Measurements from ENCODE around the gene CALML3. TPM values are rescaled to one million over a fixed set of nuclear protein-coding genes. Genes with fewer than 3 reads are reported as not detected.

Gene CALML3
- total and polyA plus RNA-seq, 7 experiments from 2014 or later: not detected

DNA sequence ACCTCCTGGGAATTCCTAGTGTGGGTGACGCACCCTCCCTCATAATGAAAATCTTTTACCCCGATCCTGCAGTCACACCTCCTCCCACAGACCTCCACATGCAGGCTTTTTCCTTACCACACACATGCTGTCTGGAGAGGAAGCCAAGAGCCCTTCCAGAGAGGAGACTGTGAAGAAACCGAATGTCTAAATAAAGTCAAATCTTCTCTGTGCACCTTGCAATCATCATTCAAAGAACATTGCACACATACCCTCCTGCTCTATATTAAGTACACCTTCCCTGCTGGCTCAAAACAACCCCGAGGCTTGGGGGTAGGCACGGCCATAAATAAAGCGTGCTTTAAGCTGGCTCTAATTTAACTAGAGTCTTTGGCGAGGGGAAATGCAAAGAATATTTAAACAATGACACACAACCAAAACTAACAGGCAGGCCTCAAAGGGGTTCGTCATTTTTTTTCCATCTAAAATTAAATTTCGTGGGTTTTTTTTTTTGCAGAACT, 34.9 kb downstream of the CALML3 start:
- Histone ChIP-seq H3K27me3 (ENCODE audit: control insufficient read depth in 2 of 2, insufficient read depth in 2 of 2, low read length in 2 of 2) (no peaks in the 10 kb centered on the region), H3K27ac (ENCODE audit: low read depth, low read length) (no peak overlapping the region), H3K9me3 (ENCODE audit: control insufficient read depth in 2 of 3, low read length in 3 of 3) (no peaks in the 10 kb centered on the region), H3K4me1 (ENCODE audit: control insufficient read depth in 2 of 2, insufficient read depth in 2 of 2, low read length in 2 of 2) (peaks cover 2 to 16% of the 10 kb centered on the region in 2 donors), H3K4me3 (ENCODE audit: low read length) (no peak overlapping the region), H3K36me3 (ENCODE audit: control insufficient read depth in 2 of 3, insufficient read depth in 3 of 3, low read length in 3 of 3) (no peaks in the 10 kb centered on the region)
- H3K4me3 Mint-ChIP-seq: no peak overlapping the region
- intact Hi-C loops (cut with micrococcal nuclease): no loop called here
- DNase-seq (no peak), ATAC-seq (no peak)
- H3K36me3 Mint-ChIP-seq: peaks cover 0 to 1% (median 0%) of the 10 kb centered on the region in 5 donors
- peaks cover 12 to 40% (median 26%) of the 10 kb centered on the region in 7 donors for H3K4me1 Mint-ChIP-seq
- H3K27me3 Mint-ChIP-seq: peaks cover 0 to 7% (median 0%) of the 10 kb centered on the region in 5 donors
- ChIA-PET POLR2A (interaction anchor here (0.7 to 1.1 kb wide), 2 partner anchors 11 to 28 kb away, joined by 3 to 4 read pairs; no protein-coding TSS in a partner anchor), CTCF (no interaction called here)
- H3K27ac Mint-ChIP-seq: peak overlapping the region in 6 of 9 donors; percentile 0 to 38 (median 18)
- peaks cover 0 to 1% (median 0%) of the 10 kb centered on the region in 11 donors for H3K9me3 Mint-ChIP-seq

DNA sequence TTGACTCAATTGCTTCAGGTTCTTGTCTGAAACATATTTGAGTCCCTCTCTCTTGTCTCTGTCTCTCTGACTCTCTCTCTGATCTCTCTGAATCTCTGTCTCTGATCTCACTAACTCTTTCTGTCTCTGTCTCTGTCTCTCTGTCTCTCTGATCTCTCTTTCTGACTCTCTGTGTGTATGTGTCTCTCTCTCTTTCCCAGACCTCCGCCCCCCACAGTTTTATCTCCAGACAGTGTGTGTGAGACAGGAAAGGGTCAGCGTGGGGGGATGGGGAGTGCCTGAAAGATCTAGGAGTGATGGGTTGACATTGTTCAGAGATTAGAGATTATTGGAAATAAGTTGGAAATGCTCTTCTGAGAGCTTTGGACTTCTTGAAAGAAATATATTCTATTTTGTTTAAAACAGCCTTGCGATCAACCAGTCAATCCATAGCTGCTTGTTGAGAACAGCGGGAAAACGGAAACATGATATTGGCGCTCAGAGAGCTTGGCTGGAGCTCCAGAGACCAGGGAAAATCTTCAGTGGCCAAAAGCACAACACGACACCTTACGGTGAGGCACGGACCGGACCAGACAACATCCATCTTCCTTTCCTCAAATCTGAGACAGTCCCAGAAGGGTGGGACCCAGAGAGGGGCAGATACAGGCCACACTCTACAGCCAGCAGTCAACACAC, 35.5 kb downstream of the CALML3 start:
- no peaks in the 10 kb centered on the region for H3K27me3 ChIP-seq (ENCODE audit: control insufficient read depth in 2 of 2, insufficient read depth in 2 of 2, low read length in 2 of 2)
- no peak overlapping the region for H3K4me3 Mint-ChIP-seq
- H3K4me1 ChIP-seq (ENCODE audit: control insufficient read depth in 2 of 2, insufficient read depth in 2 of 2, low read length in 2 of 2): peaks cover 3 to 22% of the 10 kb centered on the region in 2 donors
- H3K27ac Mint-ChIP-seq: peak overlapping the region in 5 of 9 donors; percentile 0 to 29 (median 8)
- peaks cover 17 to 44% (median 29%) of the 10 kb centered on the region in 7 donors for H3K4me1 Mint-ChIP-seq
- H3K9me3 ChIP-seq (ENCODE audit: control insufficient read depth in 2 of 3, low read length in 3 of 3): no peaks in the 10 kb centered on the region
- H3K36me3 Mint-ChIP-seq: peaks cover 0 to 3% (median 0%) of the 10 kb centered on the region in 5 donors
- peaks cover 0 to 6% (median 2%) of the 10 kb centered on the region in 11 donors for H3K9me3 Mint-ChIP-seq
- DNase-seq (no peak), ATAC-seq (no peak)
- CTCF ChIA-PET: no interaction called here
- intact Hi-C loops (cut with micrococcal nuclease): no loop called here
- H3K36me3 ChIP-seq (ENCODE audit: control insufficient read depth in 2 of 3, insufficient read depth in 3 of 3, low read length in 3 of 3): no peaks in the 10 kb centered on the region
- no peak overlapping the region for H3K27ac ChIP-seq (ENCODE audit: low read depth, low read length)
- POLR2A ChIA-PET: interaction anchor here (1.1 kb wide), 1 partner anchor 12 kb away, joined by 4 read pairs; no protein-coding TSS in a partner anchor
- no peak overlapping the region for H3K4me3 ChIP-seq (ENCODE audit: low read length)
- peaks cover 0 to 6% (median 0%) of the 10 kb centered on the region in 5 donors for H3K27me3 Mint-ChIP-seq

DNA sequence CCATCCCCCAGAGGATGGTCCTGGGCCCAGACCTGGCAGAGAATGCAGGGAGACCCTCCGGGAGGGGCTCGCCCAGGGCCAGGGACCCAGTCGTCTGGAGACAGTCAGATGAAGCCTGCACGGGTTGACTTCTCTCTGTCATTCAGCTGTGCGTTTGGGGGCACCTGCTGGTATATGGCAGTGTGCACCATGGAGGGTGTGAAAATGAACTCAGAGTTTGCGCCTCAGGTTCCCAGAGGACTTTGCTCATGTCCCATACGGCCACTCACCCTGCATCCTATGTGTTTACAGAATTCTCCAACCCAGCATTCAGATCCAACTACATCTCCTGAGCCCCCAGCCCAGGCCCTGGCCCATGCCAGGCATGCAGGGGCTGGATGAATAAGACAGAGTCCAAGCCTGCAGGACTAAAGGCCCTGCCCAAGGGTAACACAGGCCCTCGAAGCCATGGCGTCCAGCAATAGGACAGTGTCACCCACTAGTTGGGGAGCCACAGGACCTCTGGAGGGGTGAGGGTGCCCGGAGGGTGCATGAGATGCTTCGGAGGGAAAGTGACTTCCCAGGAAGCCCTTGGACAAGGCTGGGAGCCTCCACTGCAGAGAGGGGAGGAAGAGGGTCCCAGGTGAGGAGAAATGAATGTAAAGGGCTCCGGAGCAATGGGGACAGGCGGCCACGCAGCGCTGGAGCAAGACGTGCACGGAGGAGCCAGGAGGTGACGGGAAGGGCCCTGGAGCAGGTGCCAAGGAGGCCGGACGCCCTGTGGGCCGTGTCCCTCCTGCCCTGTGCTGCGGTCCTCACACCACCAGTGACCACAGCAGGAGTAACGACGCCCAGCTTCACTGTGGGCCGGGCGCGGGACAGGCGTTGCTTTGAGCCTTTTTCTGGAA, 36.3 kb downstream of the CALML3 start:
- peaks cover 0 to 6% (median 2%) of the 10 kb centered on the region in 11 donors for H3K9me3 Mint-ChIP-seq
- Histone ChIP-seq H3K36me3 (ENCODE audit: control insufficient read depth in 2 of 3, insufficient read depth in 3 of 3, low read length in 3 of 3) (no peaks in the 10 kb centered on the region), H3K27ac (ENCODE audit: low read depth, low read length) (no peak overlapping the region), H3K27me3 (ENCODE audit: control insufficient read depth in 2 of 2, insufficient read depth in 2 of 2, low read length in 2 of 2) (no peaks in the 10 kb centered on the region), H3K4me3 (ENCODE audit: low read length) (no peak overlapping the region), H3K4me1 (ENCODE audit: control insufficient read depth in 2 of 2, insufficient read depth in 2 of 2, low read length in 2 of 2) (peaks cover 3 to 30% of the 10 kb centered on the region in 2 donors), H3K9me3 (ENCODE audit: control insufficient read depth in 2 of 3, low read length in 3 of 3) (no peaks in the 10 kb centered on the region)
- no peak for ATAC-seq
- peaks cover 20 to 48% (median 35%) of the 10 kb centered on the region in 7 donors for H3K4me1 Mint-ChIP-seq
- CTCF ChIA-PET: no interaction called here
- peaks cover 0 to 3% (median 0%) of the 10 kb centered on the region in 5 donors for H3K36me3 Mint-ChIP-seq
- peak overlapping the region in 1 of 10 donors; percentile 20 for H3K4me3 Mint-ChIP-seq
- intact Hi-C loops (cut with micrococcal nuclease): no loop called here
- POLR2A ChIA-PET: interaction anchor here (1.1 to 4.1 kb wide), 2 partner anchors 12 to 13 kb away, joined by 4 to 35 read pairs; no protein-coding TSS in a partner anchor
- DNase-seq: no peak
- peak overlapping the region in 3 of 9 donors; percentile 24 to 69 (median 29) for H3K27ac Mint-ChIP-seq
- H3K27me3 Mint-ChIP-seq: peaks cover 0 to 6% (median 0%) of the 10 kb centered on the region in 5 donors

DNA sequence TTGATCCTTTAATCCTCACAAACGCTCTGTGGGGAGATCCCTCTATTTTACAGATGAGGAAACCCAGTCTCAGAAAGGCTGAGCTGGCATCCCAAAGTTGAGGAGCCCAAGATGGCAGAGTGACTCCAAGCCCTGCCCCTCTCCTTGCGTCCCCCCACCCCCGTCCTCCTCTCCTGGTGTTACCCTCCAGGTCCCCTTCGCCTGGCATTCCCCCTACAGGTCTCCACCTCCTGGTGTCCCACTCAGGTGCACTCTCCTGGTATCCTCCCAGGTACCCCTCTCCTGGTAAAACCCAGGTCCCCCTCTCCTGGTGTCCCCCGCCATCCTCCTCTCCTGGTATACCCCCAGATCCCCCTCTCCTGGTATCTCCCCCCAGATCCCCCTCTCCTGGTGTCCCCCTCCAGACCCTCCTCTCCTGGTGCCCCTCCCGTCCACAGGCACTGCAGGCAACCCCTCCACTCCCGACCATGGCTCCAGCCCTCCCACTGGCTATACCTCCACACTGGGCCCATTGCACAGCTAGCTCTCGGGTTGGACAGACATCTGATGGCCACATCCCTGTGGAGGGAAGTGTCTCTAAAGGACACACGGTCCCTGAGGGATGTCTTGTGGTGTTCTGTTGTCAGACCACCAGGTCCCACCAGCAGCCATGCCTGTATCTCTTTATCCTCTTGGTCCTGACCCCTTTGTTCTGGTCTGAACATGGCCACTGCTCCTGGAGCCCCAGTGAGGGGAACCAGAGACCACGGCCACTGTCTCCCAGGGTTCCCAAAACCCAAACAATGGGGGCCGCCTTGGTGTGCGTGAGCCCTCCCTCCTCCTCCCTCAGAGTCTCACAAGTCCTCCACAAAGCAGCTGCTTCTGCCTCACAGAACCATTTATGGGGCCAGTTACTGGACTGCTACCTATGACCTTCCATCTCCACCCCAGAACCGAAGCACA, 37.2 kb downstream of the CALML3 start:
- DNase-seq (no peak), ATAC-seq (no peak)
- H3K9me3 ChIP-seq (ENCODE audit: control insufficient read depth in 2 of 3, low read length in 3 of 3): no peaks in the 10 kb centered on the region
- intact Hi-C loops (cut with micrococcal nuclease): no loop called here
- Mint-ChIP-seq H3K27me3 (peaks cover 0 to 3% (median 0%) of the 10 kb centered on the region in 5 donors), H3K36me3 (peaks cover 0 to 4% (median 0%) of the 10 kb centered on the region in 5 donors), H3K4me3 (peak overlapping the region in 4 of 10 donors; percentile 5 to 51 (median 26)), H3K4me1 (peaks cover 20 to 56% (median 43%) of the 10 kb centered on the region in 7 donors), H3K9me3 (peaks cover 0 to 6% (median 2%) of the 10 kb centered on the region in 11 donors), H3K27ac (peak overlapping the region in 8 of 9 donors; percentile 7 to 100 (median 94))
- CTCF ChIA-PET: no interaction called here
- no peak overlapping the region for H3K4me3 ChIP-seq (ENCODE audit: low read length)
- H3K4me1 ChIP-seq (ENCODE audit: control insufficient read depth in 2 of 2, insufficient read depth in 2 of 2, low read length in 2 of 2): peaks cover 3 to 31% of the 10 kb centered on the region in 2 donors
- no peak overlapping the region for H3K27ac ChIP-seq (ENCODE audit: low read depth, low read length)
- no peaks in the 10 kb centered on the region for H3K36me3 ChIP-seq (ENCODE audit: control insufficient read depth in 2 of 3, insufficient read depth in 3 of 3, low read length in 3 of 3)
- POLR2A ChIA-PET: interaction anchor here (1.6 to 5.9 kb wide), 6 partner anchors 7 to 115 kb away, joined by 5 to 70 read pairs (median 26); no protein-coding TSS in a partner anchor
- H3K27me3 ChIP-seq (ENCODE audit: control insufficient read depth in 2 of 2, insufficient read depth in 2 of 2, low read length in 2 of 2): no peaks in the 10 kb centered on the region

DNA sequence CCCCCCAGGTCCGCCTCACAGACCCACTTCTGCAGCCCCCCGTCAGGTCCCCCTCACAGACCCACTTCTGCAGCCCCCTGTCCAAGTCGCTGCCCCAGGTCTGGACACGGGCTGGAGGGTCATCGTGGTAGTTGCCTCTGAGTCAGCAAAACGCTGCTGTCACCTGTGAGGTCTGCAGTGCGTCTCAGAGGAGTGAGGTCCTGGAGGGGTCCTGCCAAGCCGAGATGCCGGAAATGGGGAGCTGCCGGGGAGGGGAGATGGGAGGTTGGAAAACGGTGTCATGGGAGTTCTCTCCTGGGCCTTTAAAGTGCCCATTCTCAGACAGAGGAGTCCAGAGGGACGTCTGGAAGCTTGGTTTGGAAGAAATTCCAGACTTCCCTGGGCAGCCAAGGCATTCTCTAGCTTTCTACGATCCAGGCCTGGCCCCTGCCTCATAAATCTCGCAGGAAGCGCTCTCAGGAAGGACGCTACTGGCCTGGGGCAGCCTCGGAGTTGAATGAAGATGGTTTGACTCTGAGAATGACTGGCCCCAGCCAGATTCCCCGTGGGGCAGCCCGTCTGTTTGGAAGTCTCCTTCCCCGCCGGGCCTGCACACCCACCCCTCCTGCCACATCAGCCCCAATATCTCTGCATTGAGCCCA, 38.7 kb downstream of the CALML3 start:
- peaks cover 3 to 31% of the 10 kb centered on the region in 2 donors for H3K4me1 ChIP-seq (ENCODE audit: control insufficient read depth in 2 of 2, insufficient read depth in 2 of 2, low read length in 2 of 2)
- peaks cover 0 to 6% (median 2%) of the 10 kb centered on the region in 11 donors for H3K9me3 Mint-ChIP-seq
- H3K36me3 ChIP-seq (ENCODE audit: control insufficient read depth in 2 of 3, insufficient read depth in 3 of 3, low read length in 3 of 3): no peaks in the 10 kb centered on the region
- no peak for DNase-seq
- peak overlapping the region; percentile 34 for H3K4me3 ChIP-seq (ENCODE audit: low read length)
- ATAC-seq: no peak
- H3K27ac ChIP-seq (ENCODE audit: low read depth, low read length): peak overlapping the region; percentile 83
- H3K27me3 ChIP-seq (ENCODE audit: control insufficient read depth in 2 of 2, insufficient read depth in 2 of 2, low read length in 2 of 2): no peaks in the 10 kb centered on the region
- H3K27ac Mint-ChIP-seq: peak overlapping the region; percentile 97 to 100 (median 99)
- H3K27me3 Mint-ChIP-seq: peaks cover 0 to 3% (median 0%) of the 10 kb centered on the region in 5 donors
- H3K4me1 Mint-ChIP-seq: peaks cover 20 to 56% (median 43%) of the 10 kb centered on the region in 7 donors
- ChIA-PET CTCF (interaction anchor here (1.1 to 1.2 kb wide), 2 partner anchors 117 to 121 kb away, joined by 3 read pairs; no protein-coding TSS in a partner anchor), POLR2A (interaction anchor here (0.9 to 5.9 kb wide), 9 partner anchors 8 to 117 kb away, joined by 3 to 70 read pairs (median 5); partner anchors contain the start of gene CALML5)
- intact Hi-C loops (cut with micrococcal nuclease): no loop called here
- H3K4me3 Mint-ChIP-seq: peak overlapping the region; percentile 78 to 95 (median 86)
- H3K36me3 Mint-ChIP-seq: peaks cover 0 to 4% (median 0%) of the 10 kb centered on the region in 5 donors
- no peaks in the 10 kb centered on the region for H3K9me3 ChIP-seq (ENCODE audit: control insufficient read depth in 2 of 3, low read length in 3 of 3)

Measured in naive thymus-derived CD4-positive, alpha-beta T cell (primary cell).